Ovary (tissue), 9 donors: Measurements from ENCODE around the gene TMEM100. TPM values are rescaled to one million over a fixed set of nuclear protein-coding genes. Genes with fewer than 3 reads are reported as not detected.

Experiments used
- DNase-seq, 5 donors: peaks; one replicate each; pipeline ENCODE4 v3.0.0-alpha.2; 2019 to 2020
- H3K27ac ChIP-seq, 2 donors: fragments of 200-600 bp; one replicate each; pipeline versions ENCODE4 v1.5.1 to v1.8.0; 2019 to 2022
- H3K27me3 ChIP-seq: fragments of 200-600 bp; one replicate; pipeline ENCODE4 v1.8.0; 2022
- H3K36me3 ChIP-seq: fragments of 200-600 bp; sonication (generic); one replicate; pipeline ENCODE4 v1.5.1; 2019
- H3K4me1 ChIP-seq: one replicate; pipeline ENCODE4 v1.8.1; 2013; ENCODE audit warnings: mild to moderate bottlenecking, moderate library complexity; ENCODE audit not compliant: insufficient read depth
- H3K4me3 ChIP-seq: fragments of 200-600 bp; sonication (generic); one replicate; pipeline ENCODE4 v1.5.1; 2017
- H3K9me3 ChIP-seq, 2 donors: fragments of 200-600 bp in 1 of 2; sonication (generic) in 1 of 2; one replicate each; pipeline versions ENCODE4 v1.5.1 to v1.8.1; 2013 to 2019; ENCODE audit warnings: mild to moderate bottlenecking in 1 of 2, moderate library complexity in 1 of 2
- CTCF ChIP-seq, 3 donors: fragments of 450-650 bp in 2 of 3; fragments of 200-600 bp in 1 of 3; IDR thresholded peaks; one replicate each; pipeline versions ENCODE4 v1.5.1 to v1.8.0; 2016 to 2022; ENCODE audit warnings: antibody characterized with exemption in 3 of 3, mild to moderate bottlenecking in 1 of 3
- EP300 ChIP-seq: sonication (generic); formaldehyde crosslinking; IDR thresholded peaks from one replicate; pipeline ENCODE4 v1.6.1; 2017; ENCODE audit warnings: antibody characterized with exemption
- POLR2A ChIP-seq: fragments of 450-650 bp; IDR thresholded peaks from one replicate; pipeline ENCODE4 v1.6.1; 2017; ENCODE audit warnings: antibody characterized with exemption, mild to moderate bottlenecking, moderate library complexity
- WGBS, 3 donors: extraction: QIAGEN DNeasy Blood & Tissue Kit in 1 of 3; methylation state at CpG; one replicate each; pipeline versions ENCODE4 v1.1.5 to v1.1.7; 2013 to 2017; 5-methylcytosine and 5-hydroxymethylcytosine counted together
- intact Hi-C, 4 donors: fragments of 100-400 bp; cut with DNase I; formaldehyde crosslinking; loops; one replicate each; pipeline versions ENCODE4 v1.11.0 to v1.15.1; 2022 to 2023
- polyA plus RNA-seq, 2 donors: library from polyadenylated mRNA; stranded (reverse); fragments of 200-250 nt in 1 of 2; fragments of 350-450 nt in 1 of 2; fragmentation: Illumina TruSeq in 1 of 2; extraction: RNeasy Lipid Tissue Mini Kit (QIAGEN cat#74804) in 1 of 2; gene quantifications; one replicate each; pipeline ENCODE4 v1.2.3, GENCODE V29; 2013 to 2014
- total RNA-seq, 7 donors: library from RNA; depleted of rRNA in 2 of 7; stranded (reverse); fragments of >200 nt in 2 of 7; fragmentation: NEBNext Ultra II Directional in 3 of 7; extraction: Animal tissue kit (Norgen Biotek cat#: 25700) in 3 of 7; gene quantifications; one replicate each; pipeline versions ENCODE4 v1.1.0 to v1.2.4, GENCODE V29; 2016 to 2023
- donor health status: DM: no; HTN: no; CAD: no; lungs with moderate emphysema.
- donor health status: DM: no; HTN: no; CAD: no.
- donor health status: Bipolar disorder and iron deficiency.
- donor health status: DM: yes; HTN: yes; CAD: no.
- donor health status: DM: no; HTN: no; CAD: no.
- donor health status: DM: yes; HTN: yes; CAD: no.

The TMEM100 gene
- total and polyA plus RNA-seq, 9 donors: 9.0 to 88.2 (median 17.8) TPM

- no peak for DNase-seq
- no peak overlapping the region for H3K27ac ChIP-seq
- H3K4me3 ChIP-seq: no peak overlapping the region
- 86 to 89% (median 87%) methylated on average over 2 of the region's 2 CpGs for WGBS, 3 donors
- no peaks in the 10 kb centered on the region for H3K36me3 ChIP-seq
- no peaks in the 10 kb centered on the region for H3K9me3 ChIP-seq
- no peaks in the 10 kb centered on the region for H3K27me3 ChIP-seq
- peaks cover 3% of the 10 kb centered on the region for H3K4me1 ChIP-seq
- intact Hi-C loops: loop anchor here in 1 of 4 donors (10.0 kb wide), 1 partner anchor 332 kb away; the partner anchor contains the start of gene MMD
- no peak for TF ChIP-seq POLR2A
- no peak for TF ChIP-seq CTCF (IDR thresholded peaks at IDR 0.05)
- TF ChIP-seq EP300: no peak
Observed at GRCh38 chr17:55756689-55757088, 34.0 kb upstream of the TMEM100 start.

GRCh38 chr17:55751720-55752250 is 29.1 kb upstream of the TMEM100 start:
- 55 to 59% (median 57%) methylated on average over 4 of the region's 4 CpGs for WGBS, 3 donors
- Histone ChIP-seq H3K27me3 (no peaks in the 10 kb centered on the region), H3K9me3 (no peaks in the 10 kb centered on the region), H3K36me3 (no peaks in the 10 kb centered on the region), H3K4me1 (peaks cover 5% of the 10 kb centered on the region), H3K4me3 (peak overlapping the region; percentile 84), H3K27ac (no peak overlapping the region)
- DNase-seq: no peak
- intact Hi-C loops: loop anchor here in 1 of 4 donors (10.0 kb wide), 1 partner anchor 327 kb away; the partner anchor contains the start of gene MMD
- TF ChIP-seq EP300: no peak
- TF ChIP-seq POLR2A: no peak
- no peak for TF ChIP-seq CTCF (IDR thresholded peaks at IDR 0.05)

- Histone ChIP-seq H3K4me1 (peaks cover 5% of the 10 kb centered on the region), H3K36me3 (no peaks in the 10 kb centered on the region), H3K4me3 (peak within 1 kb of the TSS; percentile 84), H3K27ac (peak within 1 kb of the TSS in 1 of 2 donors; percentile 59), H3K9me3 (no peaks in the 10 kb centered on the region), H3K27me3 (no peaks in the 10 kb centered on the region)
- intact Hi-C loops: loop anchor here in 1 of 4 donors (10.0 kb wide), 1 partner anchor 326 kb away; the partner anchor contains the start of gene MMD
- DNase-seq: peak; percentile 91 to 95 (median 92)
- peak; percentile 42 for TF ChIP-seq POLR2A
- peak in 2 of 3 donors; percentile 49 to 67 for TF ChIP-seq CTCF (IDR thresholded peaks at IDR 0.05)
- no peak for TF ChIP-seq EP300
- WGBS, 3 donors: 0 to 1% (median 0%) methylated on average over 30 to 53 of the region's 53 CpGs
Observed at GRCh38 chr17:55750750-55751657, 28.3 kb upstream of the TMEM100 start, which contains the start of gene PCTP. TSS of gene PCTP (plus strand) at chr17:55751051. CDS start at chr17:55751104, 53 bp downstream.

- H3K27me3 ChIP-seq: no peaks in the 10 kb centered on the region
- intact Hi-C loops: loop anchor here in 1 of 4 donors (10.0 kb wide), 1 partner anchor 325 kb away; the partner anchor contains the start of gene MMD
- DNase-seq: no peak
- TF ChIP-seq EP300: no peak
- TF ChIP-seq CTCF (IDR thresholded peaks at IDR 0.05): no peak
- TF ChIP-seq POLR2A: no peak
- H3K36me3 ChIP-seq: no peaks in the 10 kb centered on the region
- WGBS, 3 donors: 63 to 71% (median 64%) methylated on average over 4 of the region's 4 CpGs
- no peaks in the 10 kb centered on the region for H3K9me3 ChIP-seq
- peaks cover 5% of the 10 kb centered on the region for H3K4me1 ChIP-seq
- H3K27ac ChIP-seq: no peak overlapping the region
- H3K4me3 ChIP-seq: no peak overlapping the region
Observed at GRCh38 chr17:55749985-55750384, 27.3 kb upstream of the TMEM100 start.
